AG09319 (cell line): ENCODE results near the gene NUBPL.

Experiments used
- DNase-seq: peaks from one replicate; pipeline ENCODE4 v3.0.0-alpha.2; 2010; ENCODE audit warnings: low read depth; ENCODE audit errors: extremely low read depth
- CTCF ChIP-seq: IDR thresholded peaks from 2 replicates; pipeline ENCODE4 v1.5.1; 2011; ENCODE audit warnings: low read depth, mild to moderate bottlenecking, inconsistent platforms, low read length, moderate library complexity

The NUBPL gene

DNA sequence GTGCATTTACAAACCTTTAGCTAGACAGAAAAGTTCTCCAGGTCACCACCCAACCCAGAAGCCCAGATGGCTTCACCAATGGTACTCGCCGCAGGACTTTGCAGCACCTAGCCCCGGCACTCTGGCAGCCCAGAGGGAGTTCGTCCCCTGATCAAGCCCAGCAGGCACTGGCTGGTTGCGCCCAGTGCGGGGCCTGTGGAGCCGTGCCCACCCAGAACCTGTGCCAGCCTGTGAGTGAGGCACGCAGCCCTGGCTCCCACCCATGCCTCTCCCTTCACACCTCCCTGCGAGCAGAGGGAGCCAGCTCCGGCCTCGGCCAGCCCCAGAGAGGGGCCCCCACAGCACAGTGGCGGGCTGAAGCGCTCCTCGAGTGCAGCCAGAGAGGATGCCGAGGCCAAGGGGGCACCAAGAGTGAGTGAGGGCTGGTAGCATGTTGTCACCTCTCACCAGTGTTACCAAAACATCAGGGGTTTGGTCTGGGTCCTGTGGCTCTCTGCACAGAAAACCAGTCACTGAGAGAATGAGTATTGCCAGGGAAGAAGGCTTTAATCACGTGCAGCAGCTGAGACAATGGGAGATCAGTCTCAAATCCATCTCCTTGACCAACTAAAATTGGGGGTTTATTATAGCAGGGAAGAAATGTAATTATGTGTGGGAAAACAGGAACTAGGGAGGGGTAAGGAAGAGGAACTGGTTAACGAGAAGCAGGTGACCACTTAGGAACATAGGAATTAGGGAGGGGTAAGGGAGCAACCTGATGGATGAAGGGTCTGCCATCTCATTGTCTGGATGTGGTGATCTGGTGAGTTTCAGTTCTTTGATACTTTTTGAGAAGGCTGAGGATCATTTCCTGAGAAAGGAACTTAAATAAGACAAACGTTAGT, 151.3 kb downstream of the NUBPL start:
- TF ChIP-seq CTCF, result no peak

DNA sequence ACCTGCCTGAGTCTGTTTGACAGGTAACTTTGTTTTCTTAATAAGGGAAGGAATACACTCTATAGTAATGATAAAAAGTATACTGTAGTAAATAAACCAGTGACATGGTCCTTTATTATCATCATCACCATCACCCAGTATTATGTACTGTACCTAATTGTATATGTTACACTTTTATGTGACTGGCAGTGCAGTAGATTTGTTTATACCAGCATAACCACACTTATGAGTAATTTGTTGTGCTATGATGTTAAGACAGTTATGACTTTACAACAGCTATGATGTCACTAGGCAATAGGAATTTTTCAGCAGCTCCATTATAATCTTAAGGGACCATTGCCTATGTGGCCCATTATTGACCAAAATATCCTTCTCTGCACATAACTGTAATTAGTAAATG, 155.0 kb downstream of the NUBPL start:
- no peak for DNase-seq
- no peak for TF ChIP-seq CTCF

More for the DNA sequence above, 151.3 kb downstream of the NUBPL start:
- DNase-seq, result no peak

- TF ChIP-seq CTCF, result no peak
- no peak for DNase-seq
Measured at GRCh38 chr14:31717294-31718085, 156.3 kb downstream of the NUBPL start.

GRCh38 chr14:31718585-31718984, 157.4 kb downstream of the NUBPL start:
- TF ChIP-seq CTCF, result no peak
- no peak for DNase-seq

- DNase-seq, result no peak
- no peak for TF ChIP-seq CTCF
Measured at GRCh38 chr14:31718985-31719384, 157.8 kb downstream of the NUBPL start.

- no peak for DNase-seq
- no peak for TF ChIP-seq CTCF
Measured at GRCh38 chr14:31726337-31726736, 165.1 kb downstream of the NUBPL start.

- TF ChIP-seq CTCF, result no peak
- DNase-seq, result no peak
Measured at GRCh38 chr14:31727797-31728196, 166.6 kb downstream of the NUBPL start.
